Activated gamma-delta T cell (primary cell): ENCODE measurements around the gene CYBC1.

ENCODE experiments used
- DNase-seq: peaks from one replicate; lab custom pipeline; 2025; lab: John Stamatoyannopoulos, UW

CYBC1 gene

DNA sequence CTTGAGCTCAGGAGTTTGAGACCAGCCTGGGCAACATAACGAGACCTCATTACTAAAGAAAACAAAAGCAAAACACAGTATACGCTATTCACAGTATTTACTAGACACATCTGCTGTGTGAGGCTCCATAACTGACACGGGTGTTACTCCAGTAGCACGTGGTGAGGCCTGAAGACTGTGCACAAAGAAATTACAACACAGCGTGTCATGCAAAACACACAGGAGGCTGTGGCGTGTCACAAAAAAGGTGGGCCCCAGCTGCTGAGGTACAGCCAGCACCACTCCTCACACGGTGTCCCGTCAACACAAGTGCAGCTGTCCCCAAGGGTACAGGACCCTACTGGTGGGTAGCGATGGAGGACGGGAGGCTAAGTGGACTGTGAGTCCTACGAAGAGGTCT lies 2.7 kb downstream of the CYBC1 start:
- no peak for DNase-seq

DNA sequence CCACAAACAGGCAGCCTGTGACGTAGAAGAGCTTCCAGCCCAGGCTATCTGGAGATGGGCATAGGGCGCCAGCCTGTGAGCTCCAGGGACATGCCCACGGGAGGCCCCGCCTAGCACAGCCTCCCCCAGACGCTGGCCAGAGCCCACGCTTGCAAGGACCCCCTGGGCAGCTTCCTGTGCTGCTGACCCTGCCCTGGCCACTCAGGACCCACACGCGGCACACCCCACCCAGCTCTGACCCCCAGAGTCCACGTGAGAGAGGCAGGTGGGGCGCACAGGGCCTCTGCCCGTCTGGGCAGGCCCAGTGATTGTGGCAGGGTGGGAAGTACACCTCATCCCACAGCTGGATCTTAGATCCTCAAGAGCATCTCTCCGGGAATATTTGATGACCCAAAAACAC lies 3.9 kb downstream of the CYBC1 start:
- no peak for DNase-seq

DNA sequence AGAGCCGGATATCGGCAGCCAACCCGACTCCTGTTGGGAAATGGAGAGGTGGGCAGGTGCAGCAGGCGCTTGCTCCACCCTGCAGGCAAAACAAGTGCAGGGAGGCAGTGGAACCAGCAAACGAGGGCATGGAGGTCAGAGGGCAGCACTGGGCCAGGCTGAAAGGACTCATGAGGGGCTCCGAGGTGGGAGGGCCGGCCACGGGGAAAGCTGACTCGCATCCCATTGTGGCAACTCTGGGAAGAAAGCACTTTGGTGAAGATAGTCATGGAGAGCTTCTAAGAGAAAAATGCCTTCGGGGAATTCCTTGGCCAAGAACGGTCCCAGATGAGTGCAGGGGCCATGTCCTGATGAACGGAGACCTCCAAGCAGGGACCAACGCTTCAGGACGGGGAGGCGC lies 4.4 kb downstream of the CYBC1 start:
- no peak for DNase-seq

DNA sequence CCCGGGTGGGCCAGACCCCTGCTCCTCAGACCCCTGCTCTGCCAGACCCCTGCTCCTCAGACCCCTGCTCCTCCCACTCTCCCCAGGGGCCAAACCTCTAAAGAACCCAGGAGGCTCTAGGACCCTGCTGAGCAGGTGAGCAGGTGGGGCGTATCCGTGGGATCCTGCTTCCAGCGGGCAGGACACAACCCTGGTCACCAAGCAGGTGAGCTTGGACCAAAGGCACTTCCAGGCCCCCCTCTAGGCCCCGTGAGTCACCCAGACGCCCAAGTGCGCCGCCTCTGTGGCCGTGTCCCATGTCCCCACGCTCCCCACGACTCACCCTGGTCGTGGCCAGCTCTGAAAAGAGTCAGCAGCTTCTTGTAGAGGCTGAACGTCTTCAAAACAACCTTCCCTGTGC lies 5.0 kb downstream of the CYBC1 start:
- DNase-seq: no peak

DNA sequence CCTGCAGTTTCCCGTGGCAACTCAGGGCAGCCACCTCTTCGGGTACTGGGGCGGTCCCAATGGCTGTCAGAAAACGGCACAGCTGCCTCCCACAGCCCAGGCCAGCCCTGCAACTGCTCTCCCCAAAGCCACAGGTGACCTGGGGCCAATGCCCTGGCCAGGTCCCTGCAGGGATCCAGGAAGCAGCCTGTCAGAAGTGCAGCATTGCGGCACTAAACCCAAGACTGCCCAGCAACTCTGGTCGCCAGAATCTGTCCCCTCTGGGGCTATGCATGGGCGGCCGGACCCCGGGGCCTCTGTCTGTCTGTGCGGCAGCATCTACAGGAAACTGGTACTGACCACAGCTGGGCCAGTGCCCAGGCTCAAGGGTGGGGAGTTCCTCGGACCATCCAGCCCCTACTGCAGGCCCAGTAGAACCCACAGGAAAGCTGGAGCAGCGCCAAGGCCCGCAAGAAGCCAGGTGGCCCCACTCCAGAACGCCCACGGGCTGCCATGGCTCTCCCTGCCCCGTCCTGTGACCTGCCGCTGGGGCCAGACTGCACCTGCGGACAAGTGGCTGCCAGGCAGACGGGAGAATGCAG lies 5.5 kb downstream of the CYBC1 start:
- no peak for DNase-seq

DNA sequence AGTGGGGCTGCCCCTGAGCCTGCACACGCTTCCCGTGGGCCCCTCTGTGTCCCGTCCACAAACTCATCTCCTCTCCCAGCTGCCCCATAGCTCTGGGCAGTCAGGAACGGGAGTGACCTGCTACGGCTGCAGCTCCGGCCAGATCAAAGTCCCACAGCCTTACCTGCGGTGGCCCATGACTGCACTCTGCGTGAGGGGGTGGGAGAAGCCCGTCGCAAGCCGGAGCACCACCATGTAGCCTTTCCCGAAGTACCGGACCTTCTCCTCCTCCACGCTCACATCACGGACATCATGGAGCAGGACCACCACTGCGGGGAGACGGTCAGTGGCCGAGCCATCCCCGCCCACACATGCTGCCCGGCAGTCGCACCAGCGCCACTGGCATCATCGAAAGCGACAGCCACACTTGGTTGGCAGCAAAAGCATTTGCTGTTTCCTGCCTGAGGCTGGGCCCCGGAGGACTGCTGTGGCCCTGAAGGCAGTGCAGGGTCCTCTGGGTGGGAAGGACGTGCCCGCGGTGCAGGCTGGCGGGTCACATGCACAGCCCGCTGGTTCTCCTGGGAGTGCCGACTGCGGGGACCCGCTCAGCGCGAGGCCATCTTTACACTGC lies 6.2 kb downstream of the CYBC1 start:
- no peak for DNase-seq

DNA sequence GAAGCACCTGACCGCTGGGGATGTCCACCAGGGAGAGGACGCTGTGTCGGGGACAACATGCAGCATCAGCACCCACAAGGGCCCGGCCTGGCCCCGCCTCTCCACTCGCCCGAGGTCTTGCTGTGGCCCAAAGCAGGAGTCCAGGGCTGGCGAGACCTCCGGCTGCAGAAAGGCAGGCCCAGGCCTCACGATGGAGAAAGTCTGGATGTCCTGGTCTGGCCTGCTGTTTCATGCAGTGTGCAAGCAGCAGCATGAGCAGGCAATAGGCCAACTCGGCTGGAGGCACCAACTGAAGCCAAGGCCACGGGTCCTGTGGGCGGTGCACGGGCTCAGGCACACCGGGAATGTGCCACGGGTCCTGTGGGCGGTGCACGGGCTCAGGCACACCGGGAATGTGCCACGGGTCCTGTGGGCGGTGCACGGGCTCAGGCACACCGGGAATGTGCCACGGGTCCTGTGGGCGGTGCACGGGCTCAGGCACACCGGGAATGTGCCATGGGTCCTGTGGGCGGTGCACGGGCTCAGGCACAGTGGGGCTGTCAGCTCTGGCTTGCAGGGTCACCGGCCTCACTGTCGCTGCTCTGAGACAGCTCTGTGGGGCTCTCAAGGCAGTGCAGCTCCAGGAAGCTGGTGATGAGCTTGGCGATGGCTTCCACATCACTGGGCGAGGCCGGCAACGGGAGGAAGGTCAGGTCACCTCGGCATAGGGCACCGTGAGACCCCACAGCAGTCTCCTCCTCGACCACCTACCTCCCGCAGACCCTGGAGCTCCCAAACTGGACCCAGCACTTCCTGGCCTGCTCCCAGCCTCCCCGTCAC lies 6.9 kb downstream of the CYBC1 start:
- DNase-seq: no peak

DNA sequence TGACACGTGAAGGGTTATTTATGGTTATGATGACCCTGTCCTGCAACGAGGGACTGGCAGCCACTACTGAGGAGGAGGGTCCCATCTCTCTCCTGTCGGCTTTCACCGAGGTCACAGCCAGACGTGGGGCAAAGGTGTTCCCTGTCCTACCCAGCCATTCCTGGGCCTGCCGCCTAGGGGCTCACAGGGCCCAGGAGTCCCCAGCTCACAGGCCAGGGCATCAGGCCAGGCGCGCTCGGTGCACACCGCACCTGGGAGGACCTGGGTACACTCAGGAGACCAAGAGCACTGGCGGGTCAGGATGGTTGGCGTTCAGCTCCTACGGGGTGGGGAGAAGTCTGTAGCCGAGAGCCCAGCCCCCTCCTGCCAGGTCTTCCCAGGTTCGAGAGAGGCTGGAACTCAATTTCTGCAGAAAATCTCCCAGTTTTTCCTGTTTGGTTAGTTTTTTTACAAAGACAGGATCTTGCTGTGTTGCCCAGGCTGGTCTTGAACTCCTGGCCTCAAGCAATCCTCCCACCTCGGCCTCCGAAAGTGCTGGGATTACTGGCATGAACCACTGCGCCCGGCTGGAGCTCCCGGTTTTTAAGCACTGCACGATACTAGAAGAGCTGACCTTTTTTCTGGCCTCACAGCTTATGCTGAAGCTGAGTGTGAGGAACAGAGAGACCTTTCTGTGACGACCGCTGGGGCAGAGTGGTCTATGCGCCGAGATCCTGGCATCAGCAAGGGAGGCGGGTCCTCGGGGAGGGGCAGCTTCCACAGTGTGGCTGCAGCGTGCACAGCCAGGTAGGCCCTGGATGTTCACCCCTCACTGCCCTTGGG lies 7.7 kb downstream of the CYBC1 start:
- DNase-seq: no peak

DNA sequence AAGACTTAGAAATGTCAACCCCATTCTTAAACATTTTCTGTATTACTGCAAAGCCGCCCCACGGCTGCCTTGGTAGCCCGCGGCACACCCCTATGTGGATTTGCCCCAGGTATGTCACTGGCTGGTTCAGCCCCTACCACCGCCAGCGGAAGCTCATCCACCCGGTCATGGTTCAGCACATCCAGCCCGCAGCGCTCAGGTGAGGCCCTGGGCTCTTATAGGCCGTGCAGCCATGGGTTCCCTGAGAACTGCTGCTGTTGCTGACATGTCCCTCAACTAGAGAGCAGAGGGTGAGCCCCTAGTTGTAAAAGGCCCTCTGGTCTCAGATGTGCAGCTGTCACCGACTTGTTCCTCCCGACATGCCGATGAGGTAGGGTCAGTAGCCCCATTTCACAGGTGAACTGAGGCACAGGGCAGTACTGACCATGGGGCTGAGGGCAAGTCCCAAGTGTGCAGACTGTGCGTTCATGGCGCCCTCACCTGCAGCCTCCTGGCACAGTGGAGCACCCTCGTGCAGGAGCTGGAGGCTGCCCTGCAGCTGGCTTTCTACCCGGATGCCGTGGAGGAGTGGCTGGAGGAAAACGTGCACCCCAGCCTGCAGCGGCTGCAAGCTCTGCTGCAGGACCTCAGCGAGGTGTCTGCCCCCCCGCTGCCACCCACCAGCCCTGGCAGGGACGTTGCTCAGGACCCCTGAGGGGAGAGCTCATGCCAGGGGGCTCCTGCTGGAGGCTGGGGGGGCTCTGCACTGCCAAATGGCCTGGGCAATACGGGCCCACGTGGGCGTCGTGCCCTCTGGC lies 8.7 kb downstream of the CYBC1 start:
- no peak for DNase-seq

DNA sequence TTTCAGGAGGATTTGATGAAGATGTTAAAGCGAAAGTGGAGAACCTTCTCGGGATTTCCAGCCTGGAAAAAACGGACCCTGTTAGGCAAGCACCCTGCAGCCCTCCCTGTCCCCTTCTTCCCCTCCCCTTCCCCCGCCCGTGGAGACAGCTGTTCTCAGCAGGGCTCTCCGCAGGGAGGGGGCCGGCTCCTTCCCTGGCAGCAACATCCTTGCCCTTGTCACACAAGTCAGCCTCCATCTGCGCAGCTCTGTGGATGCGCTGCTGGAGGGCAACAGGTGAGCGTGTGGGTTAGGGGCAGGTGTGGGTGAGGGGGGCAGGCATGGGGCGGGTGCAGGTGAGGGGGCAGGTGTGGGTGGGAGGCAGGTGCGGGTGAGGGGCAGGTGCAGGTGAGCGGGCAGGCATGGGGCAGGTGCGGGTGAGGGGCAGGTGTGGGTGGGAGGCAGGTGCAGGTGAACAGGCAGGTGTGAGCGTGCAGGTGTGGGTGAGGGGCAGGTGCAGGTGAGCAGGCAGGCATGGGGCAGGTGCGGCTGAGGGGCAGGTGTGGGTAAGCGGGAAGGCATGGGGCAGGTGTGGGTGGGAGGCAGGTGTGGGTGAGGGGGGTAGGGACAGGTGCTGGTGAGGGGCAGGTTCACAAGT lies 9.4 kb downstream of the CYBC1 start:
- DNase-seq: no peak

DNA sequence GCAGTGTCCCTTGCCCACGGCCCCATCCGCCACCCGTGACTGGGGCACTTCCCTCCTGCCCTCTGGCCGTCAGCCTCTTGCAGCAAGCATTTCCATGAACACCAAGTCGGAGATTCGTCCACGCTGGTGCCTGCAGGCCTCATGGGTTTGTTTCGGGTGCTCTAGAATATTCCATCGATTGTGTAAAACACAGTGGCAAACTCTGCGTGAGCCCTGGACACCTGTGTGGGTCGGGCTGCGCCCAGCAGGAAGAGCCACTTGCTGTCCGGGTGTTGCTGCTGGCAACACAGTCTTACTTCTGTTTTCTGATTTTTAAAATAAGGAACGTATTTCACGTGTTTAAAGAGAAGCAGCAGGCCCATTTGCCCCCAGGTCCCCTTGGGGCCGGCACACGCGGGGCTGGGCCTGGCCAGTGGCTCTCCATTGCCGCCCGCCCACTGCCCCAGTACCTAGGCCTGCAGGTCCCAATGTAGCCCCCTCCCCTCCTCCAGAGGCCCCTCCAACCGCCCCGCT lies 10.0 kb downstream of the CYBC1 start:
- DNase-seq: no peak

DNA sequence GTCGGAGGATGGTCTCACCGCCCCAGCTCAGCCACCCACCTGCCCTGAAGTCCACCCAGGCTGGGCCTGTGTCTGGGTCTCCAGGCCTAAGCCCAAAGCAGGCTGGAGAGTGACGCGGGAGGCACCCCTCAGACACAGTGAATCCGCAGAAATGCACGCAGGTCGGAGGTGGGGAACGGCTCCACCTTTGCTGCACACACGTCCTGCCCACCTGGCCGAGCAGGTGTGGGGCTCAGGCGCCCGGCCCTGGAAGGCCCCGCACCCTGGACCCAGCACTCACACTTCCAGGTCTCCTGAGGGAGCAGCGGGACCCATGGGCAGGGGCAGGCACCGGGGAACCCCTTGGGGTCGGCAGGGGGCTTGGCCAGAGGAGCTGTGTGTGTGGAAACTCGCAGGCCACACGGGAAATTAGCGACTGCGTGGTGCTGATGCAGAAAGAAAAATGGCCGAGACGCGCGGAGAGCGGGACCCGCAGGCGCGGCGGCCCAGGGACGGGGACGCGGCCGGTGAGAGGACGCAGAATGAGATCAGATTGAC lies 10.7 kb downstream of the CYBC1 start:
- no peak for DNase-seq

DNA sequence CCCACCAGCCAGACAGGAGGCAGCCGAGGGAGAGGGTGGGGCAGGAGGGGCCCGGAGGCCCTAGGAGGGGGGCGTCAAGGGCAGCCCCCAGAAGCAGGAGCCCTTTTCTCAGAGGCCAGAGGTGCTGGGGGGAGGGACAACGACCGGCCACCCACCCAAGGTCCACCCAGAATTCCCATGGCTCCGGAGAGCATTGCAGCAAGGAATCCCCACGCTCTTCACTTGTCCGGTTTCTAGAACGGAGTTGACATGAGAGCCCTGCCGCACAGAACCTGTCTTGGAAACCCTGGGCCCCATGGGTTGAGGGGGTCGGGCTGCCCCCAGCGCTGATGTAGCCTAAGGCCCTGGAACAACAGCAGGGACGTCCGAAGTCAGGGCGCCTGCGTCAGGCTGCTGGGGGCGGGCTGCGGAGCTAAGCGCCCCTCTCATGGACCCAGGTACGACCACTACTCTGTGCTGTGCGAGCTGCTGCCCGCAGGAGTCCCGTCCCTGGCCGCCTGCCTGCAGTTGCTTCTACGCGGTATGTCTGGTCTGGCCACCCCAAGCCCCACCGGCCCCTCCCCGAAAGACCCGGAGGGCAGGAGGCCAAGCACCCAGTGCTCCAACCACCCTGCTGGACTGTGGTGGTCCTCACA lies 11.2 kb downstream of the CYBC1 start:
- DNase-seq: no peak

DNA sequence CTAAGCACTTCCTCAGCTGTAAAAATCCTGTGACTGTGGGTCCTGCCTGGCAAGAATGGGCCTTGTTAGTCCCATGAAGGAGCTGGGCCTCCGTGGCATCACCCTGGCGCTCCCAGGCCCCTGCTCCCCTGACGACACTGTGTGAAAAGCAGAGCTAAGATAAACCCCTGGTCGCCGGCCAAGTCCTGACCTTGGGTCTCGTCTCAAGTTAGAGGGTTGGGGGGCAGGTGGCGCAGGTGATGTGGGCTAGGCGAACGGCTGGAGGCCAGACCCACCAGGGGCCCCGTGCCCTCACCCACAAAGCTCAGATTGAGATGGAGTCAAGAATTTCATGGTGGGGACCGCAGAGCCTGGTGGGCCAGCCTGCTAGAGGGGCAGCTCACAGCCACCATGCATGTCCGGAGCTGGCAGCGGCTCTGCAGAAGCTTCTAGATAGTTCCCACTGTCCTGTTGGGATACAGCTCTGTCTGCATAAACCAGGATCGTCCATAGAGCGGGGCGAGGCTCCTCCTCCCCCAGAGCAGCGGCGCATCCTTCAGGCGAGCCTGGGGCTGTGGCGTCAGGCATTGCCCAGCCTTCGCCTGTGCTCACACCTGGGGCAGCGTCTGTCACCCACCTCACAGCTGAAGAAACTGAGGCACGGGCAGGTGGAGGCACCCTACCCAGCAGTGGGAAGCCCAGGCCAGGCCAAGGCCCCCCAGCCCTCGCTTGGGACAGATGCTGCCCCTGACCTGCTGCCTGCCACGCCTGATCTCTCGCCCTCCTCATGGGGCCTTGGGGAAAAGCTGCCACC lies 12.0 kb downstream of the CYBC1 start:
- DNase-seq: no peak

DNA sequence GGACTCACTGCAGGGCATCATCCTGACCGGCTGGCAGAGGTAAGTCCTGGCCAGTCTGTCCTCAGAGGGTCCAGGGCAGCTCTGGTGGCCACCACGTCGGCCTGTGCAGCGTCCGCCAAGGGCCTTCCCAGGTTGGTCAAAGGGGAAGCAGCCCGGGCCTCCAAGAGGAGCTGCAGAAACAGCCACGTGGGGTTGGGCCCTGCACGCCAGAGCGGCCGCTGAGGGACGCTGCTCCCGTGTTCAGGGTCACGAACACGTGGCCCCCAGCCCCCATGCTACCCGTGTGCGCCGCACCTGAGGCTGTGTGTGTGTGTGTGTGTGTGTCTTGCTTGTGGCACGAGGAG lies 13.3 kb downstream of the CYBC1 start:
- DNase-seq: no peak

DNA sequence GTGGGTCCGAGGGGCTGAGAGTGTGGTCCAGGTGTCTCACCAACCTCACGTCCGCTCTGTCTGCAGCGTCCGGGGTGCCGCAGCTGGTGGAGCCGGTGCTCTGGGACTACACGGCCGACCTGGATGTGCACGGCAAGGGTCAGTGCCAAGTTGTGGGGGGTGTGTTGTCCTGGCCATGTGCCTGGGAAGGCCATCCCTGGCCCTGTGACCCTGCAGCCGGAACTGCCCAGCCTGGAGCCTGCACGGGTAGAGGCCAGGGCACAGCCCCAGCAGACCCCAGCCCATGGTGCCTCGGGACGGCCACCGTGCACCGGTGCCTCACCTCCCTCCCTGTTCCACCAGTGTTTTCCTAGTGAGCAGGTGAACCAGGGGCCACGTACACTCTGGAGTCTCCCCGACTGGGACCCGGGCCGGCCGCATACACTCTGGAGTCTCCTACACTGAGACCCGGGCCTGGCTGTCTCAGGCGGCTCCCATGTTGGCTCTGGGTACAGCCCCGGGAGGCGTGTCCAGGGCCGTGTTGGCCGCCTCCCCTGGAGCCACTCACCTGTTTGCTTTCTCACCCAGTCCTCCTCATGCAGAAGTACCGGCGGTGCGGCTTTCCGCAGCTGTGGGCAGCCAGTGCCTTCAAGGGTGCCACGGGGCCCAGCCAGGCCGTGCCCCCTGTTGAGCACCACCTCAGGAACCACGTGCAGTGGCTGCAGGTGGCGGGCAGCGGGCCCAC lies 13.8 kb downstream of the CYBC1 start:
- DNase-seq: no peak

DNA sequence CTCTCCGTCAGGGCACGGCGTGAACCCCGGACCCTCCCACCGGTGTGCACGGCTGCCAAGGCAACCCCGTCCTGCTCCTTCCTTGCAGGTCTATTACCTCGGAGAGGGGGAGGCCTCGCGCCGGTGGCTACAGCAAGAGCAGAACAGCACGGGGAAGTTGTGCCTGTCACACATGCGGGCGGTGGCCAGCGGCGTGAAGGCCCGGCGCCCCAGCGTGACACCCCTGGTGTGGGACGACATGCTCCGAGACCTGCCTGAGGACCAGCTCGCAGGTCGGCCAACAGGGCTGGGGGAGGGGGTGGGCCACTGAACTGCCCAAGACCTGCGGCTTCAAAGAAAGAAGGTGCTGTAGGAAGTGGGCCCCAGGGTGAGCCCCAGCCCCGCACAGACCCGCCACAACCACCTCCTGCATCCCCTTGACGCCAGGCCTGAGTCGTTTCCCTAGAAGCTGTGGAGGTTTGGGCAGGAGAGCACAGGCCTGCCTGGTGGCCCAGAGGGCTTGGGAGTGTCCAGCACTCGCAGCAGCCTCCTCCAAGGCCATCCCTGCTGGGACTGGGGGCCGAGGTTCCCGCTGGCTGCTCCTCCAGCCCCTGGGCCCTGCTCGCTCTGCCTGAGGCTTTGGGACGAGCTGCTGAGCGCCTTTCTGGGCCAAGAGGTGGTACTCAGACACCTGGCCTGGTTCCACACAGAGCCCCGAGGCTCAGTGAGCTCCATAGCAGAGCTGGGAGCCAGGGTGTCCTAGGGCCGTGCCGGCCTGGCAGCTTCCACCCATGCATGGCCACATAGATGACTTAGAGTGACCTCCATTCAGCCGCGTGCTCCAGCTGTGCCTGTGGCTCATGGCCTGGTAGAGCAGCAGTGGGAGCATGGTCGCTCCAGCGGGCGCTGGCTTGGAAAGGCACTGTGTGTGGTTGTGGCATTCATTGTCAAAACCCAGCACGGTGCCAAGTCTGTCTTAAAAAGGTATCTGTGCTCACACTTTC lies 14.7 kb downstream of the CYBC1 start:
- DNase-seq: no peak

DNA sequence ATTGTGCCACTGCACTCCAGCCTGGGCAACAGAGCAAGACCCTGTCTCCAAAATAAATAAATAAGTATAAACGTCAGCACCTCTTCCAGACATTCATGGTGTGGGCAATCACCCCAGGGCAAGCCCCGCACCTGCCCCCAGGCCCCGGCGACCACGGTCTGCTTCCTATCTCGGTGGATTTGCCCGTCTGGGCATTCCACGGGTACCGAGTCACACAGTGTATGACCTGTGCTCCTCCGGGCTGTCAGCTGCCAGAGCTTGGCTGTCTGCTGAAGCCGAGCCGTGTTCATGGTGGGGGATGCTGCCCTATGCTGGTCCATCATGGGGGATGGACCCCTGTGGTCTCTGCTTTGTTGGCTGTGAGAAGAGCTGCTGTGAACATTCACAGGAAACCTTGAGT lies 15.4 kb downstream of the CYBC1 start:
- no peak for DNase-seq
